HPDE6-E6E7 (cell line): ENCODE measurements around the gene ATXN7L1.

Experiments used
- DNase-seq: peaks from one replicate; pipeline ENCODE4 v3.0.0; 2011; ENCODE audit warnings: missing footprints; ENCODE audit errors: extremely low spot score

The ATXN7L1 gene

GRCh38 chr7:105675934-105676371, 200.4 kb downstream of the ATXN7L1 start:
- DNase-seq = no peak

- DNase-seq = no peak
Observed at GRCh38 chr7:105674200-105674920, 202.0 kb downstream of the ATXN7L1 start.

DNA sequence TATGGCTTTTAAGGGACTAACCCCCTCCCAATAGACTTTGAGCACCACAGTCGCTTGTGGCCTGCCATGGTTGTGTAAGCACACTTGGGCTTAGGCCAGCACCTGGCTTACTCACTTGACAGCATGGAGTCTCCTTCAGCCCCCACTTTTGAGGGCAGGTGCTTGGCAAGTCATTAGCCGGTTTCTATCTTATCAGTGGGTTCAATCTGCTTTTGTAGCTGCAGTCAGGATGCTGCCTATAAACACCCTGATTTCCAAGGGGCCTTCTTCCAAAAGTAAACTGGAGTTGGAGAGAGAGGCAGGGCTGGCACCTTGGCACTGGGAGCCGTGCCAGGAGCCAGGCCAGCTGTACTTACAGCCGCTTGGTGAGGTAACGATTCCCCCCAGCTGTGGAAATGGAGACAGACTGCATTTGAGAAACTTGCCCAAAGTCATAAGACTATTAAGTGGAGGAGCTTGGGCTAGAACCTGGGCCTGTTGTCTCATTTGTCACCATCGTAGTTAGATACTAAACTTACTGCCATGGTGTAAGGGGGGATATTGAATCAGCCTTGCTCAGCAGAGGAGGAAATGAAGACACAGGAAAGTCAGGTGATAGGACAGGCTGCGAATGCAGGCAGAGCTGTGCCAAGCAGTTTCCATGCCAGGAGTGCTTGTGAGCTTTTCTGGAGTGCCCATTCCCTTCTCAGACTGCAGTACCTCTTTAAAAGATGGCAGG, 202.9 kb downstream of the ATXN7L1 start:
- DNase-seq = no peak

GRCh38 chr7:105672801-105673200, 203.6 kb downstream of the ATXN7L1 start:
- no peak for DNase-seq

DNA sequence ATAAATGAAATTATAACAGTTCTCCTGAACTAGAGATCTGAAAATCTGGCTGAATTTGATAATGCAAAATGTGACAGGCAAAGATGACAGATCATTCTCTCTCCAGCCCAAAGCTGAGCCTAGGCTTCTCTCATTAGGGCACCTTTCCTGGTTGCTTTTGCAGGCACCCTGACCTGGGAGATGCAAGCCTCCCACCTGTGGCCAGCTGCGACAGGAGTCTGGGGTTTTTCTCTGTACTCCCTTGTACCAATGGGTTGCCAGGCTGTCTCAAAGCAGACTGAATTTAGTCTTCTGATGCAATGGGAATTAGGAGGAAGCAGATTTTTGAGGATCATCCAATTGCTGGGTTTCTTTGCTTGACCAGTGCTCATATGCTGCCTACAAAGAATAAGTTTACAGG, 210.1 kb downstream of the ATXN7L1 start:
- DNase-seq = no peak

GRCh38 chr7:105665684-105666083, 210.7 kb downstream of the ATXN7L1 start:
- DNase-seq = no peak

- no peak for DNase-seq
Observed at GRCh38 chr7:105664816-105665525, 211.4 kb downstream of the ATXN7L1 start.

- no peak for DNase-seq
Observed at GRCh38 chr7:105662998-105663397, 213.4 kb downstream of the ATXN7L1 start.

- DNase-seq = no peak
Observed at GRCh38 chr7:105661625-105662024, 214.8 kb downstream of the ATXN7L1 start.

DNA sequence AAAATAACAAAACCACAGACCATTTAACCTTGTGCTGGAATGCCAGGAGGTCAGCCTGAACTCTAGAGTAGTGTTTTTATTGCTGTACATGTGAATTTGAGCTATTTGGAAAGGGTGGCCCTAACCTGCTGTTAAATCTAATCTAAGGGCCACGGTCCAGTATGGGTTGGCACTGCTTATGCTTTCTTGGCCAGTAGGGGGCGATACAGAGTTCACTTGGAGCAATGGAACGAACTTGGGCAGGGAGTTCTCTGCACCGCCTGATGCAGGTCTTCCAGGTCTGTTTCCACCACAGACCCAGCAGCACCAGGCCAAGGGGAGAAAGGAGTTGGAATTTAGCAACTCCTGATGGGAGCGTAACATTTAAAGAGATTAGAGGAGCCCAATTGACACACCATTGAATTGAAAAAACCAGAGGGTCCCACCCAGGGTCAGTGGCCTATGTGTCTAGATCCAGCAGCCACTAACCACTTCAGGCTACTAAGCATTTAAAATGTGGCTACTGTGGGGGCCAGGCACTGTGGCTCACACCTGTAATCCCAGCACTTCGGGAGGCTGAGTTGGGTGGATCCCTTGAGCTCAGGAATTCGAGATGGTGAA, 219.4 kb downstream of the ATXN7L1 start:
- DNase-seq = no peak

GRCh38 chr7:105655500-105656380, 220.7 kb downstream of the ATXN7L1 start:
- no peak for DNase-seq

DNA sequence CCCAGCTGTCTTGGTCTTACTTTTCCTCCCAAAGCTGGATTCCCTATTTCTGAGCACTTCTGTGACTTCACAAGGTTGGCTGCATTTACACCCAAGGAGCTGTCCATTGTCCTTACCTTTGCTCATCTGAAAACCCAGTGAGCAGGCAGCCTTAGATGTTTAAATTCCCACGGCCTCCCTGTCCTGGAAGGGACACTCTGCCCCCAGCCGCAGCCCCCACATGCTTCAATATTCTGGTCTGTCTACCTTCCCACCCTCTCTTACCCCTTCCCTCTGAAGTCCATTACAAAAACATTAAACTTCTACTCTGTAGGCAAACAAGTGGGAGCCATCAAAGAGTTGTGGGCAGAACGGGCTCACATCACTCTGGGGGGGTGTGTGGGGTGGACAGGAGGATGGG, 221.3 kb downstream of the ATXN7L1 start:
- DNase-seq = no peak

GRCh38 chr7:105654095-105654686, 222.2 kb downstream of the ATXN7L1 start:
- DNase-seq = no peak

- no peak for DNase-seq
Observed at GRCh38 chr7:105653441-105654005, 222.9 kb downstream of the ATXN7L1 start.

- DNase-seq = peak; percentile 79
Observed at GRCh38 chr7:105652359-105652993, 223.9 kb downstream of the ATXN7L1 start.

- no peak for DNase-seq
Observed at GRCh38 chr7:105651798-105652197, 224.6 kb downstream of the ATXN7L1 start.

DNA sequence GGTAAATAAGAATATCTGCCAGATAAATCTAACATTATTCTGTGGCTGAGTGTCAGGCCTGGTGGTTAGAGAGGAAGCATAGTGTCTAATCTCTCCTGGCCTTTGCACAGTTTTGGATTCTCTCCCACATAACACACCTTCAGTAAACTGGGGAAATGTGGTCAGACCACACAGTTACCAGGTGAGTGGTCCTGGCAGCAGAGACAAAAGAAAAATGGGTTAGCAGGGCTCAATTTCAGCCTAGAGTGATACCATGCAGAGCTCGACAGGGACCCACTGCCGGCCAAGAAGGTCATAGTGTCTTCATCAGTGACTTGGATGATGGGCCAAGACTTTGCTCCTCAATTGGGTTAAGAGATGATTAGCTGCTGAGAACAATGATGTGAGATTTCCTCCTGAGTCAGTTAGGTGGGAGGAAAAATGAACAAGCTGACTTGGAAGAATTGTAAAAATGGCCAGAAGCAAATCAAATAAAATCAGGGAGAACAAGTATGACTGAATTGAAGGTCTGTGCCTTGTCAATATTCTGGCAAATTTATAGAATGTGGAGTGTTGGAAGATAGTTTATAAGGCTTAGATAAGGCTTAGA, 225.9 kb downstream of the ATXN7L1 start:
- no peak for DNase-seq

- no peak for DNase-seq
Observed at GRCh38 chr7:105649727-105650381, 226.5 kb downstream of the ATXN7L1 start.
